HG02763 (cell line): ENCODE data around the gene ARPIN.
"Not testable (repeated sequence)": the region's sequence is repeated elsewhere in the genome, so short reads cannot be mapped to it uniquely, and the experiment has no call there.

Source experiments
- ATAC-seq: cut with Tn5 transposase; IDR thresholded peaks from one replicate; pipeline ENCODE4 v1.9.1; 2021; ENCODE audit warnings: mild to moderate bottlenecking, moderate library complexity; ENCODE audit not compliant: unreplicated experiment

The ARPIN gene

GRCh38 chr15:89878323-89878722 lies 34.4 kb downstream of the ARPIN start:
- no peak for ATAC-seq

GRCh38 chr15:89877083-89877425 lies 35.7 kb downstream of the ARPIN start:
- ATAC-seq = no peak

- ATAC-seq = no peak
Measured at GRCh38 chr15:89876396-89877082, 36.2 kb downstream of the ARPIN start.

DNA sequence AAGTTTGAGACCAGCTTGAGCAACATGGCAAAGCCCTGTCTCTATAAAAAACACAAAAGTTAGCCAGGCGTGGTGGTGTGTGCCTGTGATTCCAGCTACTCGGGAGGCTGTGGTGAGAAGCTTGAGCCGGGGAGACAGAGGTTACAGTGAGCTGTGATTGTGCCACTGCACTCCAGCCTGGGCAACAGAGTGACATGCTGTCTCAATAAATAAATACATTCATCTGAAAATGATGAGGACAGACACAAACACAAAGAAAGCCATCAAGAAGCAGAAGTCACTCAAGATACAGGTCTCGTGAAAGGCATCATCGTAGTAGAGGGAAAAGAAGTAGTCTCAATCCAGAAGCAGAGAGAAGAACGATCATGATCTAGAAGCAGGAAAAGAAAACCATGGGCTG lies 37.0 kb downstream of the ARPIN start:
- ATAC-seq = no peak

DNA sequence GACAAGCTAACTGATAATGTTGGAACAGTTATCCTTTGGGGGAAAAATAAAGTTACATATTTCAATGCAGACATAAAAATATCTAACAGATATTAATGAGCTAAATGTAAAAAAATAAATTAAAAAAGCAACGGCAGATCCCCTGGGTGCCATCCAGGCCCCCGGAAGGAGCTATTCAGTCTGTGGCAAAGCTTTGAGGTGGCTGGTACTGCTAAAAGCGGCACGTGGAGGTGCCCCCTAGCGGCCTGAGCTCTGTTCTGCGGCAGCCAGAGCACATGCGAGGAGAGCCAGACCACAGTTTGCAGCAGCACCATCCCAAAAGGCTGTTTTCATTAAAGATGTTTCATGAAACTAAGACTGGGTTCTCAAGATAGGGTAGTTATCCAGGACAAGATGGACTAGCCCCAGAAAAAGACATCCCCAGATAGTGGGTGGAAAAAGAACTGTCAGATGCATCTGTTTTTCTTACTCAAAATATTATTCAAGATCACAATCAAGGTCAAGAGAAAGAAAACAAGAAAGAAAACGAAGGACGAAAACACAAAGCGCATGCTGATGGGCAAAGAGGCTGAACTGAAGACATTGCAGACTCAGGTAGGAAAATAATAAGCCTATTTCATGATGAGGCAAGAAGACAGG lies 37.7 kb downstream of the ARPIN start:
- ATAC-seq = peak; percentile 63

DNA sequence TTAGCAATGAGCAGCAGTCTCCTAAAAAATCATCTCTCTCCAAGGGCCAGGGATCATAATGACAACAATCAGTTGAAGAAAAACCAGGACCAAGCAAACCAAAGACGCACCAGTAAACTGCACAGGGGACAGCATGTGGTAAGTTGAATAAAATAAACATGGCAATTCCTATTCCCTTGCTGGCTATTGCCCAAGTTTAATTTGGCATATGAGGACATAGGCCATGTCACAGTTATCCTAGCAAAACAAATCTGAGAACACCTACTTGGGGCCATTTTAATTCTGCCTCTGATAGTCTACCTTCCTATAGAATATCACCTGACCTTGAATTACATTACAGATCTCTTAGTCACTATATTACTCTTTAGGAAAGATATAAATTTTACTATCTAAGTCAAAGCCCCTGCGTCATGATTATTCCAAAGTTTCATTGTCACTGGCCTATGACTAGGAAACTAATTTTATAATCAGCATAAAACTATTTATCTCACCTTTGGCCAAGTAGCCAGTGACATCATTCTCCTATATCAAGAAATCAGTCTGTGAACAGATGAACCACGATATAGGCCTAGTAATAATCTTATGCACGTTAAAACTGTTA lies 42.0 kb downstream of the ARPIN start:
- ATAC-seq = no peak

- ATAC-seq = no peak
Measured at GRCh38 chr15:89870006-89870405, 42.7 kb downstream of the ARPIN start.

DNA sequence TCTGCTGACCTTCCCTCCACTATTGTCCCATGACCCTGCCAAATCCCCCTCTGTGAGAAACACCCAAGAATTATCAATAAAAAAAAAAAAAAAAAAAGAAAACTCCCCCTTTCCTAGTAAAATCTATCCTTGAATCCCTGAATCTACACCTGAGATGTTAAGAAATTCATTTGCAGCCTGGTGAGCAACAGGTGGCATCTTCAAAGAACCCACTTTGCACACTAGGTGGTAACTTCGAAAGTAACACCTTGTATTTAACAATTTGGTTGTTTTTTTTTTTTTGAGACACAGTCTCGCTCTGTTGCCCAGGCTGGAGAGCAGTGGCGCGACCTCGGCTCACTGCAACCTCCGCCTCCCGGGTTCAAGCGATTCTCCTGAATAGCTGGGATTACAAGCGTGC lies 43.3 kb downstream of the ARPIN start:
- ATAC-seq = not testable (repeated sequence)

GRCh38 chr15:89864958-89865739 lies 47.6 kb downstream of the ARPIN start:
- ATAC-seq = no peak

DNA sequence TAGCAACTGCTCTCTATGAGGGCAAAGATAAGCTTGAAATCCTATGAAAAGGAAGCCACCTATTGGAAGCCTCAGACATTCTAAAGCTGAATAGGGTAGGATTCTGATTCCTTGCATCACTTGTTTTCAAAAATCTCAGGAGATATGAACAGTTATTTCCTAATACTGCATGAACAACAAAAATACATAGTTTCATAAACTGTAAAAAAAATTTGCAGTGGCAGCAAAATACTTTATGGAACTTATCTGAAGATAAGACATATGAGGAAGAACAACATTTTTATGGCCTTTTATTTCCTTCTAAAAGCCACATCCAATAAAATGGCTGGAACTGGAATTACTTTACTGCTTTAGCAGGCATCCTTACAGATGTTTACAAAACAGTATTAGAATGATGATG lies 48.8 kb downstream of the ARPIN start:
- ATAC-seq = no peak

GRCh38 chr15:89860891-89861290 lies 51.9 kb downstream of the ARPIN start:
- no peak for ATAC-seq

DNA sequence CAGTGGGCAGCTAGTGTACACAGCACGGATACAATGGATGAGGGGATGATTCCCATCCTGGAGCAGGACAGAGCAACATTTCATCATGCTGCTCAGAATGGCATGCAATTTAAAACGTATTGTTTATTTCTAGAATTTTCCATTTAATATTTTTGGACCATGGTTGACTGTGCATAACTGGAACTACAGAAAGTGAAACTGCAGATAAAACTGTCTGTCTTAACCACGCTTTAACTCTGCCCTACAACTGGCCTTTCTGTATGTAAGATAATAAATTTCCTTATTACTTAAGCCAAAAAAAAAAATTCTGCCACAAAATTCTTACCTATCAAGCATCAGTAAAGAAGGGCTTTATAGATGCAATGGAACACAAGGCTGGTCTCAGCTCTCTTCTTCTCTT lies 52.3 kb downstream of the ARPIN start:
- ATAC-seq = no peak

- ATAC-seq = no peak
Measured at GRCh38 chr15:89858661-89859458, 53.9 kb downstream of the ARPIN start.

DNA sequence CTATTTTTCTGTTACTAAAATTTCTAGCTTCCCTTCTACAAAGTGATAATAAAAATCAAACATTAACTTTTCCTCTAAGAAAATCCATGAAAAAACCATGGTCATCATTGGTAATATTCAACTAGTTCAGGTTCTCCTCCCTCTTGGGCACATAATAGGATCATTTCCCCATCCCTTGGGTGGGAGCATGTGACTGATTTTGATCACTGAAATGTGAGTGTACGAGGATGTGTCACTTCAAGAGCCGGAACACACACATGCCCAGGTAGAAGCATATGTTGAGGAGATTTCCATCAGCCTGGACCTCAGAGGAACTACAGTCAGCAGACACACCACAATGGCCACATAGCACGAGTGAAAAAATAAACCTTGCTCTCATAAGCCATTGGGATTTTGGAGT lies 55.1 kb downstream of the ARPIN start:
- no peak for ATAC-seq

GRCh38 chr15:89855948-89856347 lies 56.8 kb downstream of the ARPIN start:
- ATAC-seq = no peak

DNA sequence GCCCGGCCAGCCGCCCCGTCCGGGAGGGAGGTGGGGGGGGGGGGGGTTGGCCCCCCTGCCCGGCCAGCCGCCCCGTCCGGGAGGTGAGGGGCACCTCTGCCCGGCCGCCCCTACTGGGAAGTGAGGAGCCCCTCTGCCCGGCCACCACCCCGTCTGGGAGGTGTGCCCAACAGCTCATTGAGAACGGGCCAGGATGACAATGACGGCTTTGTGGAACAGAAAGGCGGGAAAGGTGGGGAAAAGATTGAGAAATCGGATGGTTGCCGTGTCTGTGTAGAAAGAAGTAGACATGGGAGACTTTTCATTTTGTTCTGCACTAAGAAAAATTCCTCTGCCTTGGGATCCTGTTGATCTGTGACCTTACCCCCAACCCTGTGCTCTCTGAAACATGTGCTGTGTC lies 57.9 kb downstream of the ARPIN start:
- not testable (repeated sequence) for ATAC-seq

DNA sequence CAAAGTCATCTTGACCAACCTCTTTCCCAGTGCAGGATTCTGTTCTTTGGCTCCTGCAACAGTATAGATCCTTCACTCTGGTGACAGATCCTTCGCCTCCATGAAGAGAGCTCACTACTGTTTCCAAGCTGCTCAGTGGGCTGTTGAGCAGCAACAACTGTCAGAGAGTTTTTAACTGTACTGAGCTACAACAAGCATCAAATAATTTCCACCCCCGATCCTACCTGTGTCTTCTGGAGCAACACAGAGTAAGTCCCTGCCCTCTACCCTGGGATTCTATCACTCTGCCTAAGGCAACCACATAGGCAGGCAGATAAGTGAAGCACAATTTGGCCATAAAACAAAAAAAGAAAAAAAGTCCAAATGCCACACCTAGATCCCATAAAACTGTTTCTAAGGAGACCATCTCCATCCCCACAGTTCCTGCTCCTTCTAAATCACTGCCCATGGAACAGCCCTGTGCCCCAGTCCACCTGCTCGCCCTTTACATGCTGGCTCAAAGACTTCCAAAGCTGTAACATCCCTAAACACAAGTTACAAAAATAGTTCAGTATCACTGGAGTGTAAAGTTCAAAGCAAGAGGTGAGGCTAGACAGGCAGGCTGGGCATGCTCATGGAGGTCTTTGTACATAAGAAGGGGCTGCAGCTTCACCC lies 60.3 kb downstream of the ARPIN start:
- no peak for ATAC-seq

DNA sequence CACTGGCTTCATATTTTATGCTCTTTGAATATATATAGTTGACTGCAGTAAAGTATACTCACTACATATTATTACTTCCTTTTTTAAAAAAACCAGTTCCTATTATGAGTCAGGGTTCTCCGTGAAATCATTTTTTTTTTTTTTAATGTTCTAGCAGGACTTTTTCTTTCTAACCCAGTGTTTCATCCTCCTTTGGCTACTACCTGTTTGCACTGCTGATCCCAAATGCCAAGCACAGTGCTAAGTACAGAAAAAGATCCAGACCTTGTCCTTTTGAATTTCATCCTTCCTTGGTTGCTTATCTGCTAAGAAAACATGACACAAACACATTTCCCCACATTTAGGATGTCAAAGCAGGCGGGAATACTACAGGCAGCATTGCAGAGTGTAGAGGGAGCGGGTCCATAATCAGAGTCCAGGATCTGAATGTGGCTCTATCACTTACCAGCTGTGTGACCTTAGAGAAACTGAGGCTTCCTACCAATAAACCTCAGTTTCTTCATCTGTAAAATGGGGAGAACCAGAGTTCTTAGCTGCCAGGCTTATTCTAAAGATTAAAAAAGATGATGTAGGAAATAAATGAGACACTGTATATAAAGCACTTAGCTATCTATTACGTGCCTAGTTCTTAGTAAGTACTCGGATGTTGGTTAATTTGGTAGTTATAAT lies 60.9 kb downstream of the ARPIN start:
- ATAC-seq = no peak

DNA sequence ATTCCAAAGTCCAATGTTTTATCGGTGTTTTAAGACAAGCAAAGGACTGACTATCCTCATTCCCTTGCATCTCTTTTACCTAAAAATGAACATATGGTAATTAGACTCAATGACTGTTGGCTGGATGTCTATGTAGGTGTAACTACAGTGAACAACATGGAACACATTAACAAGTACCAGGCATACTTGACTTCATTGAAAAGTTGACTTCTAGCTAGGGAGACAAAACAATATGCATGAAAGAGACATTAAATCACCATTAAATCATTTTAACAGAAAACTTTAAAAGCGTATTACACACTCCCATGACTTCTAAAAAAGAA lies 63.8 kb downstream of the ARPIN start:
- ATAC-seq = no peak

GRCh38 chr15:89847101-89847500 lies 65.7 kb downstream of the ARPIN start:
- no peak for ATAC-seq
